CD1c-positive myeloid dendritic cell (primary cell): ENCODE data around the gene MFAP4.

Source experiments
- DNase-seq: peaks from one replicate; pipeline ENCODE4 v3.0.0-alpha.2; 2016; ENCODE audit errors: extremely low spot score

The MFAP4 gene

DNA sequence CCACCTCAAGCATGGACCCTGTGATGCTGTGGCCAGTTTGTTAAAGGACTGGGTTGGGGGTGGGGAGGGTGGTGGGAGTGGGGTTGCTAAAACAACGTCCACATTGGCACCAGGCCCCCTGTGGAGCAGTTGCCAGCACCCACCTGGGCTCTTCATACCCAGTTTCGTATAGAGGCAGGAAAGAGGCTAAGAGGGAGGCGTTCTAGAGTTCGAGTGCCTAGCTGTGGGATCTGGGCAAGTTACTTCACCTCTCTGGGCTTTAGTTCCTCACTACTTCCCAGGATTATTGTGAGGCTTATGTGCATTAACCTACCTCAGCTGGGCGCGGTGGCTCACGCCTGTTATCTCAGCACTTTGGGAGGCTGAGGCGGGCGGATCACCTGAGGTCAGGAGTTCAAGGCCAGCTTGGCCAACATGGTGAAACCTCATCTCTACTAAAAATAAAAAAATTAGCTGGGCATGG lies 1.4 kb downstream of the MFAP4 start:
- no peak for DNase-seq

DNA sequence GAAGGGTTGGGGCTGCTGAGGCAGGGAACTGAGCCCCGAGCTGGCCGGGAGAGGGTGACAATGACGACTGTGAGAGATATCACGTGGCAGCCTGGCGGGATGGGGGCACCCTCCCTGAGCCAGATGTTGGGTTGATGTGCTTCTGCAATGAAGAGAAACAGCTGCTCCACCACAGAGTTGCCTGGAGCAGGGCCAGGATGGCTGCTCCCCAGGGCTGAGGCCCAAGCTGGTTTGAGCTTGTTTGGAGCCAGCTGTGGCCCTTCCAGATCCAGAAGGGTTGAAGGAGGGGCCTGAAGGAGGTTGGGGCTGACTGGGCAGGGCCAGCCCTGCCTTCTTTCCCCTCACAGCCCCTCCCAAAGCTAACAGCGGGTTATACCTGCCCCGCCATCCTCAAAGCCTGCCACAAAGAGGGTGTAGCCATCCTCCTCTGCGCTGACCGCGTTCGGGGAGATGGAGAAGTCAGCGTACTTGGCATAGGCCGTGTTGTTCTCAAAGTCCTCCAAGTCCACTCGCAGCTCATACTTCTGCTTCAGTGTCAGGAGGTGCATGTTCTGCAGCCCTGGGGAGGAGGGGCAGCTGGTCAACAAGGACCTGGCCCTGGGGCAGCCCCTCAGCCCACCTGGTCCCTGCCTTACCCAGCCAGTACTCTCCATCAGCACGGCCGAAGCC lies 2.1 kb downstream of the MFAP4 start:
- DNase-seq, result no peak

DNA sequence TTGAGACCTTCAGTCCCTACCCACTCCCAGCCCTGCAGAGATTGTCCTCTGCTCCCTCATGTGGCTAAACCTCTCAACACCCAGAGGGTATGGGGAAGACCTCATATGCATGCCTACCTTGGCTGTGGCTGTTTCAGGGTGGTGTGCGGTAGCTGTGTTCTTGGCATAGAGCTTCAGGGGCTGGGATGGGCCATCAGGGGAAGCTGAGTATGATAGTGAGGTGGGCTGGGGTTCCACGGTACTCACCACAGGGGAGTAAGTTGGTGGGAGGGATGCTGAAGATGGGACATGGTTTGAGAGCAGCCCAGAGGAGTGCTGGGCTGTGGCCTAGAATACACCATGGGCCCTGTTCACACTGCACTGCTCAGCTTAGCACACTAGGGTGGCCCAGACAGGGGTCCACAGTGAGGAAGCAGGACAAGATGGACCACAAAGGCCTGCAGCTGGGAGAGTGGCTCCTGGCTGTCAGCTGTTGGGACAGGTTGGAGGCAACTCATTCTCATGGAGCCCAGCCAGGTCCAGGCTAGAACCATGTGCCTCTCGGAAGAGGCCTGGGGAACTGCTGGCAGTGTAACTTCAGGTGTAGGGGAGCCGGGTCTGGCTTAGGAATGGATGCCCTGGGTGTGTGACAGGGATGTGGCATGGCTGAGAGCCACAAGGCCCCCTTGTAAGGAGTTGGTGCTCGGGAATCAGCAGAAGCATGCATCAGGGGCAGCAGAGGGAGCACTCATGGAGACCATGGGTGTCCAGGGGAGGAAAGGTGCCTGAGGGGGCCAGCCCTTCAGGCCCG lies 3.1 kb downstream of the MFAP4 start:
- no peak for DNase-seq

DNA sequence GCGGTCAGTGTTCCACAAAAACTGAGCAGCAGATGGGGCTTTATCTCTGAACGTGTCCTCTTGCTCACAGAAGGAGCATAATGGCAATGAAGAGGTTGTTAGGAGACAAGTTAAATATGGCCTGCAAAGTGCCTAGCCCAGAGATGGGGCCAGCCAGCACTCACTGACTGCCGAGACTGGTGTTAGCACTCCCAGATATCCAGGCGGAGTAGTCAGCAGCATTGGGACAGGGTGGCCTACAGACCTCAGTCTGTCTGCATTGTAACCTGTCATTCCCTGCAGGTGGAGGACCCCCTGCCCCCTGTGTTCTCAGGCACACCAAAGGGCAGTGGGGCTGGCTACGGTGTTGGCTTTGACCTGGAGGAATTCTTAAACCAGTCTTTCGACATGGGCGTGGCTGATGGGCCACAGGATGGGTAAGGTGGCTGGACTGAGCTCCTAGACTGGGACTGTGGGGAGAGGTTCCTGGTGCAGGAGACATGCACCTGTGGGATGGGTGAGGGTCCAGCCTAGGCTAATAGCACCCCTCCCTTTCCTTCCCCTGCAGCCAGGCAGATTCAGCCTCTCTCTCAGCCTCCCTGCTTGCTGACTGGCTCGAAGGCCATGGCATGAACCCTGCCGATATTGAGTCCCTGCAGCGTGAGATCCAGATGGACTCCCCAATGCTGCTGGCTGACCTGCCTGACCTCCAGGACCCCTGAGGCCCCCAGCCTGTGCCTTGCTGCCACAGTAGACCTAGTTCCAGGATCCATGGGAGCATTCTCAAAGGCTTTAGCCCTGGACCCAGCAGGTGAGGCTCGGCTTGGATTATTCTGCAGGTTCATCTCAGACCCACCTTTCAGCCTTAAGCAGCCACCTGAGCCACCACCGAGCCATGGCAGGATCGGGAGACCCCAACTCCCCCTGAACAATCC lies 4.2 kb downstream of the MFAP4 start:
- no peak for DNase-seq

DNA sequence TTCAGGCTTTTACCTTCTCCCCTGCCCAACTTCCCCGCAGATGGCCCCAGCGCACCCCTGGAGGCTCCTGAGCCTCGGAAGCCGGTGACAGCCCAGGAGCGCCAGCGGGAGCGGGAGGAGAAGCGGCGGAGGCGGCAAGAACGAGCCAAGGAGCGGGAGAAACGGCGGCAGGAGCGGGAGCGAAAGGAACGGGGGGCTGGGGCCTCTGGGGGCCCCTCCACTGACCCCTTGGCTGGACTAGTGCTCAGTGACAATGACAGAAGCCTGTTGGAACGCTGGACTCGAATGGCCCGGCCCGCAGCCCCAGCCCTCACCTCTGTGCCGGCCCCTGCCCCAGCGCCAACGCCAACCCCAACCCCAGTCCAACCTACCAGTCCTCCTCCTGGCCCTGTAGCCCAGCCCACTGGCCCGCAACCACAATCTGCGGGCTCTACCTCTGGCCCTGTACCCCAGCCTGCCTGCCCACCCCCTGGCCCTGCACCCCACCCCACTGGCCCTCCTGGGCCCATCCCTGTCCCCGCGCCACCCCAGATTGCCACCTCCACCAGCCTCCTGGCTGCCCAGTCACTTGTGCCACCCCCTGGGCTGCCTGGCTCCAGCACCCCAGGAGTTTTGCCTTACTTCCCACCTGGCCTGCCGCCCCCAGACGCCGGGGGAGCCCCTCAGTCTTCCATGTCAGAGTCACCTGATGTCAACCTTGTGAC lies 5.1 kb downstream of the MFAP4 start:
- DNase-seq, result no peak

DNA sequence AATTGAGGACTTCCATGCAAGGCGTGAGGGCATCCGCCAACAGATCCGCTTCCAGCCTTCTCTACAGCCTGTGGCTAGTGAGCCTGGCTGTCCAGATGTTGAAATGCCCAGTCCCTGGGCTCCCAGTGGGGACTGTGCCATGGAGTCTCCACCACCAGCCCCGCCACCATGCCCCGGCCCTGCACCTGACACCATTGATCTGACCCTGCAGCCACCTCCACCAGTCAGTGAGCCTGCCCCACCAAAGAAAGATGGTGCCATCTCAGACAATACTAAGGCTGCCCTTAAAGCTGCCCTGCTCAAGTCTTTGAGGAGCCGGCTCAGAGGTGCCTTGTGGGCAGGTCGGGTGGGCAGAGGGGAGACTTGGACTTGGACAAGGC lies 5.6 kb downstream of the MFAP4 start:
- DNase-seq, result no peak

DNA sequence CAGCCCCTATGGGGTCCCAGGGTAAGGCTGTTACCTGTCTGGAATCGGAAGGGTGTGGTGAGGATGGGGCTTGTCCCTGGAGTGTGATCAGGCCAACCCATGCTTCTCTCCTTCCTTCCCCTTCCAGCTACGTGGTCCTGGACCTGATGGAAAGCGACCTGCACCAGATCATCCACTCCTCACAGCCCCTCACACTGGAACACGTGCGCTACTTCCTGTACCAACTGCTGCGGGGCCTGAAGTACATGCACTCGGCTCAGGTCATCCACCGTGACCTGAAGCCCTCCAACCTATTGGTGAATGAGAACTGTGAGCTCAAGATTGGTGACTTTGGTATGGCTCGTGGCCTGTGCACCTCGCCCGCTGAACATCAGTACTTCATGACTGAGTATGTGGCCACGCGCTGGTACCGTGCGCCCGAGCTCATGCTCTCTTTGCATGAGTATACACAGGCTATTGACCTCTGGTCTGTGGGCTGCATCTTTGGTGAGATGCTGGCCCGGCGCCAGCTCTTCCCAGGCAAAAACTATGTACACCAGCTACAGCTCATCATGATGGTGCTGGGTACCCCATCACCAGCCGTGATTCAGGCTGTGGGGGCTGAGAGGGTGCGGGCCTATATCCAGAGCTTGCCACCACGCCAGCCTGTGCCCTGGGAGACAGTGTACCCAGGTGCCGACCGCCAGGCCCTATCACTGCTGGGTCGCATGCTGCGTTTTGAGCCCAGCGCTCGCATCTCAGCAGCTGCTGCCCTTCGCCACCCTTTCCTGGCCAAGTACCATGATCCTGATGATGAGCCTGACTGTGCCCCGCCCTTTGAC lies 6.3 kb downstream of the MFAP4 start:
- DNase-seq, result no peak

DNA sequence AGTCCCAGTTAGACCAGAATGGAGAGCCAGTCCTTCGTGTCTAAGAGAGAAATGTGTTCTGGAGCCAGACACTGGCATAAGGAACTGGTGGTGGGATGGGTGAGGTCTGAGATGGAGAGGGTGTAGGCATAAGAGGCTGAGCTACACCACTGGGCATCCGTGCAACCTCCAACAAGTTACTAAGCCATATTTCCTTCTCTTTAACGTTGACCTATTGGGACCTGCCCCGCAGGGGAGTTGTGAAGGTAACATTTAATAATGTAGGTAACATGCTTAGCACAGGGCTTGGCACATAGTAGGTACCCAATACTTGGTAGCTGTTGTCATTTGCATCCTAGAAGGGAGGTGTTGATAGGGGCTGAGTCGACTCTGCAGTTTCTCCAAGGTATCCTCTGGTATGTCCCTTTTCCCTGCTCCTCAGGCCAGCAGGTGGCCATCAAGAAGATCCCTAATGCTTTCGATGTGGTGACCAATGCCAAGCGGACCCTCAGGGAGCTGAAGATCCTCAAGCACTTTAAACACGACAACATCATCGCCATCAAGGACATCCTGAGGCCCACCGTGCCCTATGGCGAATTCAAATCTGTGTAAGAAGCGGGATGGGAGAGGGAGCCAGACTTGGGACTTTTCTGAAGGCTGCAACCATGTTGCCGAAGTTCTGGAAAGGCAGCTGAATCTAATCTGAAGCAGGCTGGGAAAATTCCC lies 7.5 kb downstream of the MFAP4 start:
- no peak for DNase-seq

DNA sequence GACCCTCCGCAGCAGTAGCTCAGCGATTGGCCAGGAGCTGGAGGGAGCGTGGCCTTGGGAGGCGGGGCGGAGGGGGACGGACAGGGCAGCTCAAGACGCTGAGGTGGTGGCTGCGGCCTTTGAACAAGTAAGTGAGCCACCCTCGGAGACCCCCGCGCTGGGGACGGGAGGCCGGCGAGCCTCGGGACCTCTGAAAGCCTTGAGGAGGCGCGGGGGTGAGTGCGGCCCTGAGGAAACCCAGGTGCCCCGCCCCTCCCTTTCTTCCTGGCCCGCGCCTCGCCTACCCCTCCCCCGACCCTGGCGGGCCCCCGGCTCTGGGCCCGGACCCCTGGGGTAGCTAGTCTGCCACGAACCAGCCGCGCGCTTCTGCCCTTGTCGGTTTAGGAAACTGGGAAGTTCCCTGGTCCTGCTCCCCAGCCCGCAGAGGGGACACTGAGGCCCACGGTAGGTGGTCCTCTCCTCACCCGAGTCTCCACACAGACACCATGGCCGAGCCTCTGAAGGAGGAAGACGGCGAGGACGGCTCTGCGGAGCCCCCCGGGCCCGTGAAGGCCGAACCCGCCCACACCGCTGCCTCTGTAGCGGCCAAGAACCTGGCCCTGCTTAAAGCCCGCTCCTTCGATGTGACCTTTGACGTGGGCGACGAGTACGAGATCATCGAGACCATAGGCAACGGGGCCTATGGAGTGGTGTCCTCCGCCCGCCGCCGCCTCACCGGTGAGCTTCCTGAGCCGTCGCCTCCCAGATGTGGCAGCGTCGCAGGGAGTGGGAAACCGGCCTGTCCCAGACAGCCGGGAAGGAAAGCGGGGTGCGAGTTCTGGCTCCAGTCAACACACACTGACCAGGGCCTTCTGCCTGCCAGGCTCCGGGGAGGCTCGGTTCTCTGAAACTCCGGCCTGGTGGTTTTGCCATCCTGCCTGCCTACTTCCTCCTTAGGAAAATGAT lies 8.3 kb downstream of the MFAP4 start, which contains the start of gene MAPK7:
MAPK7 (plus strand) TSS at position 83 of the 945 bp plus-strand sequence; CDS start at position 486, 403 bp downstream.
- peak; percentile 48 for DNase-seq

DNA sequence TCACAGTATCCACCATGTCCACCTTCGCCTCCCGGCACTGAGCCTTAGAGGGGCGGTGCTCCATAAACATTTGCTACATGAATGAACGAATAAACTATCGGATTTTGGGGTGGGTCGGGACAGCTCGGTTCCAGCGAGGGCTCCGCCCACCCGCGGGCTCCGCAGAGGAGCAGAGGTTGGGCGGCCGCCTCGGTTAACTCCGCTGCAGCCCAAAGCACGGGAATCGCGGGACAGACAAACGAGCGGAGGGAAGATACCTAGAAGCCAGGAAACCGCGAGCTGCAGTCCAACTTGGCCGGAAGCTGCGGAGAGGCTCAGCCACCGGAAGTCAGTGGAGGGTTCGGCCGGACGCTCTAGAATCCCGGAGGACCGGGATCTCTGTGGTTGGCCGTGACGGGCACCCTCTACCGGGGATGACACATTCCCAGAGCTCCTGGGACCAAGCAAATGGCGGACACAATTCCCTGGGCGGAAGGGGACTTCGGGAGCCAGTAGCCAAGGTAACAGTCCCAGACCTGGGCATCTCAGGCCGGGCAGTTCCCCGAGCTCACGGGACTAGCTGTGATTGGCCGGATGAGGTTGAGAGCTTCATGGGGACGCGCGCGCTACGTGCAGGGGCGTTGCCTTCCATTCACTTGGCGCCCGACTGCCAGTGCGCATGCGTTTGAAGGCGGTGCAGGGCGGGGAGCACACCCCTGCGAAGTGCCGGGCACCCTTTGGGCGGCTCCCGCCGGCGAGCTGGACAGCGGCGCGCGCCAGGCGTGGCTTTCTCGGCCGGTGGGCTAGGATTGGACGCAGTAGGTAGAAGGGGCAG lies 9.2 kb downstream of the MFAP4 start:
- peak; percentile 98 for DNase-seq

DNA sequence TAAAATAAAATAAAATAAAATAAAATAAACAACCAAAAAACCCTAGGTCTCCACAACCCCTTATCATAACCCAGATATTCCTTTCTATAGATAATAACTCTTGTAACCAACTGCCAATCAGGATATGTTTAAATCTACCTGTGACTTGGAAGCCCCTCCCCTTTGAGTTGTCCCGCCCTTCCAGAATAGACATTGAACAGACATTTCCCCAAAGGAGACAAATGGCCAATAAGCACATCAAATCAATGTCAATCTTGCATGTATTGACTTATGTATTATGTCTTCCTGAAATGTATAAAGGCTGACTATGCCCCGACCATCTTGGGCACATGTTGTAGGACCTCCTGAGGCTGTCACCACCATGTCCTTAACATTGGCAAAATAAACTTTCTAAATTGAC lies 10.2 kb downstream of the MFAP4 start:
- DNase-seq, result no peak

DNA sequence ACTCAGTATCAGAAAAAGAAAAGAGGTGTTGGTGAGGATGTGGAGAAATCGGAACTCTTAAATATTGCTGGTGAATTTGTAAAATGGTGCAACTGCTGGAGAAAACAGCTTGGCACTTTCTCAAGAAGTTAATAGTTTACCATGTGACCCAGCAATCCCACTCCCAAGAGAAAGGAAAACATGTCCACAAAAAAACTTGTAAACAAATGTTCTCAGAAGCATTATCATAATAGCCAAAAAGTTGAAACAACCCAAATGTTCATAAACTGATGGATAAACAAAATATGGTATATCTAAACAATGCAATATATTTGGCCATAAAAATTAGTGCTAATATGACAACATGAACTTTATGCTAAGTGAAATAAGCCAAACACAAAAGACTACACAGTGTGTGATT lies 11.3 kb downstream of the MFAP4 start:
- DNase-seq, result no peak

DNA sequence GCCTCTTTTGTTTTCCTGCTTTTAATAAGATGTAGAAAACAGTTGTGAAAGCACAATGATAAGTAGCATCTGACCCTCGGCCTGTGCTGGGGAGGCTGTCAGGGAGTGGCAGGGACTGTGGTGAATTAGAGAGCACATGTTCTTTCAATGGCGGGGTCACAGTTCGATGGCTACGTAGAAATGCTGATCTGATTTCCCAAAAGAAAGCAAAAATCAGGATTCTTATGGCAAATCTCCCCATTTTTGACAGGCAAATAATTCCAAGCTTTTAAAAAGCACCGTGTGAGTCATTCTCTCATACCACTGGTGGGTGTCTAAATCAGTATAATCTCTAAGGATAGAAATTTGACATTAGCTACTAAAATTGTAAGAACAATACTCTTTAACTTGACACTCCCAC lies 12.9 kb downstream of the MFAP4 start:
- DNase-seq, result no peak

DNA sequence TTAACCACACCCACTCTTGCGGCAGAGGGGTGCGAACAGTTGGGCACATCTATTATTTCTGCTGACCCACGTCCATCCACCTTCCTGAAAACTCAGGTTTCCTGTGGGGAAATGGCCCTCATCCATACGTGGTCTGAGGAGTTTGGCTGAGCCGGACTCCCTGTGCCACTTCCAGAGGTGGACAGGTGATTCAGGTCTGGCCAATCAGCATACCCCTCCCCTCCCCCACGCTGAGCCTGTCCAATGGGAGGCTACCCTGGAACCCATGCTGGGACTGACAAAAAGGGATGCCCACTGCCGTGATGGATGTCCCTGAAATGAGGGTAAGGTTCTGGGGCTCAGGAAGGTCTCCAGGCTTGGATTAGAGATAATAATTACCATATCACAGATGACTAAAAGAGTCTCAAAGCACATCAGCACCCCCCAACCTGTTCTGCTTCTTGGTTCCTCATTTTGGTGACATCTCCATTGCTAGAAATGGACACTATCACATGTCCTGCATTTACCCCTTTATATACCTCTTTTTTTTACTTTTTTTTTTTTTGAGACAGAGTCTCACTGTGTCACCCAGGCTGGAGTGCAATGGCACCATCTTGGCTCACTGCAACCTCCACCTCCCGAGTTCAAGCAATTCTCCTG lies 14.0 kb downstream of the MFAP4 start:
- peak; percentile 63 for DNase-seq

DNA sequence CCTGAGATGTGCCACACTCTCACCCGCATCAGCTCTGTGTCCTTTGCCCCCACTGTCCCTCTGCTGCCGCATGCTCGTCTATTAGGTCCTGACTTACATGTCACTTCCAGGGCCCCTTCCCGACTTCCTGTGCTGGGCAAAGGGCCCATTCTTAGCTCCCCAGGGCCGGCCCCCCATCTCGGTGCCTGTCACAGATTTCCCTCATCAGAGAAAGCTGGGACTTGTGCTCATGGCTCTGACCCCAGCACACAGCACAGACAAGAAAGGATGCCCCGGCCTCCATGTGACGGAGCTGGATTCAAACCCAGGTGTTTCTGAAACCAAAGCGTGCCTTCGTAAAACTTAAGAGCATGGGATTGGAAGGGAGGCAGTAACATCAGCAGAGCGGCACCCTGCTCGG lies 14.6 kb downstream of the MFAP4 start:
- no peak for DNase-seq

DNA sequence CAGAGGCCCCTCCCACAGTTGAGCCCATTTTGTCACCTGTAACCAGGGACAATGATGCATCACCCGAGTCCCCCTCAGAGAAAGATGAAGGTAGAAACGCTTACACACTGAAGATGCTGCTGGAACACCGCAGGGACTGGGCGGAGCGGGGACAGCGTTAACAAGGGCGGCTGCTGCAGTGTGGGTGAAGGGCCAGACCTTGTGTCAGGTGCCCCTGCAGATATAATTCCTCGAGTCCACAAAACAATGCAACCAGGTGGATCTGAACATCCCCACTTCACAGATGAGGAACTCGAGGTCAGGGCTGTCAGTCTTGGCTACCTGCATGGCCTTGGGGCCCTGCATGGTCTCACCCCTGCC lies 15.0 kb downstream of the MFAP4 start:
- DNase-seq, result no peak

DNA sequence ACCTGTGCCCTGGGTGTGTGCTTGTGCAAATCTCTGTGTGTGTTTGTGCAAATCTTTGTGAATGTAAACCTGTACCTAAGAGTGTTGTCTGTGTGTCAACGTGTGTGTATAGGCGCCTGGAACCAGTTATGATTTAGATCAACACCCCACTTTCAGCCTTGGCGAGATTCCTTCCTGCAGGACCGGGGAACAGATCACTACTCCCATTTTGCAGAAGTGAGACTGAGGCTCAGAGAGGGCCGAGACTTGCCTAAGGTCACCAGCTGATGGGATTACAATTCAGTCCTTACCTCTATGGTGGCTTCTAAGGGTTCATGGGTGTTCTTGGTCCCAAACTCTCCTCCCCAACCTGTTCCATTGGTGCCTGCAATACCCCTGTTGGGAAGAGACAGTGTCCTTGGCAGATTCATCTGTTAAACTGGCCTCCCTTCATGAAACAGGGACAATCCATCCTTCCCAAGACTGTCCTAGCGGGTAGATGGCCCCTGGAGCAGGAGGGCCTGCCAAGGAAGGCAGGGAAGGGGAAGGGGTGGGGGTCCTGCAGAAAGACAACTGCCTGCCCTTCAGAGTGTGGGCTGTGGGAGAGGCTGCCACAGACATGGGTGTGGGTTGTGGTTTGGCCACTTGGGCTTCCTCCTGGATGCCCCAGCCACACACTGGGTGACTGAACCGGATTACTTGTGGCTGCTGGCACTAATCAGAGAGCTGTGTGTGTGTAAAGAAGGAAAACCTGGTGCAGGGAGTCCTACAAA lies 15.6 kb downstream of the MFAP4 start:
- peak; percentile 26 for DNase-seq
